ACHN (cell line): ENCODE measurements around the gene DGCR6.
"Not testable (repeated sequence)": the region's sequence is repeated elsewhere in the genome, so short reads cannot be mapped to it uniquely, and the experiment has no call there.

Experiments used
- DNase-seq: peaks from one replicate; pipeline ENCODE4 v3.0.0-alpha.2; 2015
- in situ Hi-C: cut with HindIII; loops from 2 replicates; pipeline ENCODE4 v1.10.0; 2017; ENCODE audit warnings: low sequenced_read_pairs, low pct_ligation_motif_present, low pct_unique_long_range_greater_than_20kb

The DGCR6 gene

GRCh38 chr22:18905540-18906409 lies at the start of gene DGCR6:
DGCR6 (plus strand) TSS chr22:18906320; CDS start chr22:18906375, 55 bp downstream.
- no peak for DNase-seq
- in situ Hi-C loops, result no loop called here

DNA sequence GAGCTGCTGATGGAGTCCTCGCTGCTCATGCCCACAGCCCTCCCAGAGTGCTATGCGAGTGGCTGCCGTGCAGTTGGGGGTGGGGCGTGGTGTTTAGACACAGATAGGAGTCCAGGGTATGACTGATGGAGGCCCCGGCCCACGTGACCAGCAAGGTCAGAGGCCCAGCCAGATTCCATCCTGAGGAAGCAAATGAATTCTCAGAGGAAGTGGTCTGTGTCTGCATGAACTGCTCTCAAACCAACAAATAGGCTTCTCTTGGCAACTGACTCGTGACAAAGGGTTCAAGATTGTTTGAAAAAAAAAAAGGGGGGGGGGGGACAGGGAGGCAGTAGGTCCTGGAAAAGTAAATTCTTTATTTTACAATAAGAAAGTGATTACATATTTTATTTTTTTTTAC lies 46.8 kb upstream of the DGCR6 start:
- DNase-seq, in situ Hi-C loops: not testable (repeated sequence)

GRCh38 chr22:18881260-18881659 lies 24.9 kb upstream of the DGCR6 start:
- DNase-seq, in situ Hi-C loops: not testable (repeated sequence)

DNA sequence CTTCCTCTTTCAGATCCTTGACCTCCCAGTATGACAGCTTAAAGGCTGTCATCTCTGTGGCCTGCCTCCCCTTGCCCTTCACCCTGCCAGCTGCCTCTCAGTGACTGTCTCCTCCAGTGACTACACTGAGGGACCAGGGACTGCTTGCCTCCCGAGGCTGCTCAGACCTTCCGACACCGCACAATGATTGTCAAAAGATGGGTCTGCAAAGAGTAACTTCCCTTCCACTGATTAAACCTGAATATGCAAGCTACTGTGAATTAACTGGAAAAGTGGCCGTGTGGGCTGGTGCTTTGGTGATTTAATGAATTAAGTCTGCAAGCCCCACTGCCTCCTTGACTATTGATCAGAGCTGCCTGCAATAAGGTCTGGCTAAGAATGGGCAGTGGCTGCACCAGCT lies 21.7 kb upstream of the DGCR6 start:
- DNase-seq, in situ Hi-C loops: not testable (repeated sequence)

DNA sequence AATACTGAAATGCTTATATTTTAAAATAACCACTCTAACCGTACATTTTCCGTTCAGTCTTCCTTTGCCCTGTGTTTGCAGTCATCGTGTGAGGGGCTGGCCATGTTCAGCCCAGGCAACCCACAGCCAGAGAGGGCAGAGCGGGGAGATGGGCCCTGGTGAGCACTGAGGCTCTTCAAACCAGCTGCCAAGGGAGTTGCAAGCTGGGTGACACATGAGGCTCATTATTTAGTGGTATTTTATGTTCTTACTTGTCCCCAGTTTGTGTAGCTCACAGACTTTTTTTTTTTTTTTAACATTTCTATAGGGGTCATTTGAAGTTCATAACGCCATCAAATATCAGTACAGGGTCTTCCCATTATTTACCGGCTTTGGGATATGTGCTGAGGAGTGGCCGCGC lies 18.0 kb upstream of the DGCR6 start:
- DNase-seq, result no peak
- in situ Hi-C loops, result no loop called here

GRCh38 chr22:18890510-18891192 lies 15.5 kb upstream of the DGCR6 start:
- DNase-seq, in situ Hi-C loops: not testable (repeated sequence)

DNA sequence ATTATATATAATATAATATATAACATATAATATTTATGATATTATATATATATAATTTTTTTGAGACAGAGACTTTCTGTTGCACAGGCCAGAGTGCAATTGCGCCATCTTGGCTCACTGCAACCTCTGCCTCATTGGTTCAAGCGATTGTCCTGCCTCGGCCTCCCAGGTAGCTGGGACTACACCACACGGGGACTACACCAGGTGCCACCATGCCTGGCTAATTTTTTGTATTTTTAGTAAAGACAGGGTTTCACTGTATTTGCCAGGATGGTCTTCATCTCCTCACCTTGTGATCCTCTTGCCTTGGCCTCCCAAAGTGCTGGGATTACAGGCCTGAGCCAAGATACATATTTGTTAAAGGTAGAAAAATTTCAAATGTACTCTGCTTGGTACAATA lies 12.3 kb upstream of the DGCR6 start:
- in situ Hi-C loops, result not testable (repeated sequence)

DNA sequence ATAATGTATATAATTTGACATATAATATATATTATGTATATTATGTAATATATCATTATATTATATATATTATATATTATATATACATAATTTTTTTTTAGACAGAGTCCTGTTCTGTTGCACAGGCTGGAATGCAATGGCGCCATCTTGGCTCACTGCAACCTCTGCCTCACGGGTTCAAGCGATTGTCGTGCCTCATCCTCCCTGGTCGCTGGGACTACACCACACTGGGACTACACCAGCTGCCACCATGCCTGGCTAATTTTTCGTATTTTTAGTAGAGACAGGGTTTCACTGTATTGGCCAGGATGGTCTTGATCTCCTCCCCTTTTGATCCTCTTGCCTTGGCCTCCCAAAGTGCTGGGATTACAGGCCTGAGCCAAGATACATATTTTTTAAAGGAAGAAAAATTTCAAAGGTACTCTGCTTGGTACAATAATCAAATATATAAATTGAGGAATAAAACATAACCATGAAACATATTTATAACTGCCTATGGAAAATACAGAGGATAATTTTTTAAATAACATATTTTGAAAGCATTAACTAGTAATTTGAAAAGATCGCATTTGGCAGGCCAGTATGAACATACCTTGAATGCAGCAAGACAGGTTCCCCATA lies 10.0 kb upstream of the DGCR6 start:
- in situ Hi-C loops, DNase-seq: not testable (repeated sequence)

More for the DNA sequence above, 12.3 kb upstream of the DGCR6 start:
- DNase-seq, result not testable (repeated sequence)

DNA sequence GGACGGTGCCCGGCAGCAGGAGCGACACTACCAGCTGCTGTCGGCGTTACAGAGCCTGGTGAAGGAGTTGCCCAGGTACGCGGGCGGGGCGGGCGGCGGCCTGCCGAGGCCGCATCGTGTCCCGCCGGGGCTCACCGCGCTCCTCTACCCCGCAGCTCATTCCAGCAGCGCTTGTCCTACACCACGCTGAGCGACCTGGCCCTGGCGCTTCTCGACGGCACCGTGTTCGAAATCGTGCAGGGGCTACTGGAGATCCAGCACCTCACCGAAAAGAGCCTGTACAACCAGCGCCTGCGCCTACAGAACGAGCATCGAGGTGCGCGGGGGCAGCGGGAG lies 258 bp downstream of the DGCR6 start:
- in situ Hi-C loops, DNase-seq: not testable (repeated sequence)

DNA sequence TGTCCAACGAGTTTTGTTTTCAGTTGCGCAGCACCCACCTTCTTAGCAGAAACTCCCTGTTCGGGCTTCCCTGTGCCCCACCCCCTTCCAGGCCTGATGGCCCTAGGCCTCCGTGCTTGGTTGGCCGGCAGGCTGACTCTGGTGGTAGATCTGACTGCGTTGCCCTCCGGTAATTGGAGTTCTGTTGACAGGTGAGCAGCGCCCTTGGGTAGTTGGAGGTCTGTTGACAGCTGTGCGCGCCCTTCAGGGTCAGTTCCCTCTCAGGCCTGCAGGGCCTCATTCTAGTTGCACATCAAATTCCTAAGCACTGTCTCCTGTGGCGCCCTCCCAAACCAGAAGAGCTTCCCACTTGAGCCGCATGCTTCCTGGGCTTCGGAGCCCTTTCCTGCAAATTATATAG lies 776 bp downstream of the DGCR6 start:
- no peak for DNase-seq
- in situ Hi-C loops, result no loop called here

- in situ Hi-C loops, result no loop called here
- no peak for DNase-seq
Observed at GRCh38 chr22:18909556-18909955, 3.4 kb downstream of the DGCR6 start.

DNA sequence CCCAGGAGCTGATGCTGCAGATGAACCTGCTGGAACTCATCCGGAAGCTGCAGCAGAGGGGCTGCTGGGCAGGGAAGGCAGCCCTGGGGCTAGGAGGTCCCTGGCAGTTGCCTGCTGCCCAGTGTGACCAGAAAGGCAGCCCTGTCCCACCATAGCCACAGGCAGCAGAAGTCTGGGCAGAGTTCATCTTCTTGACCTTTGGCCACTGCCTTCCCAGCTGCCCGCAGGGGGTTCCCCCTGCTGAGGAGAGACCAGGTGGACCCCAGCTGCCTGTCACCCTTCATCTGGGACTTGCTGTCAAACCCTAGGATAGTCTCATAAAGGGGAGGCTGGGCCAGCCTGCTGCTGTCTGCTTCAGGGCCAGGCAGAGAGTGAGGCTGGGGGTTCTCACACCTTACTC lies 5.4 kb downstream of the DGCR6 start:
- in situ Hi-C loops, DNase-seq: not testable (repeated sequence)

- in situ Hi-C loops, result not testable (repeated sequence)
Observed at GRCh38 chr22:18912264-18912946, 6.3 kb downstream of the DGCR6 start.

DNA sequence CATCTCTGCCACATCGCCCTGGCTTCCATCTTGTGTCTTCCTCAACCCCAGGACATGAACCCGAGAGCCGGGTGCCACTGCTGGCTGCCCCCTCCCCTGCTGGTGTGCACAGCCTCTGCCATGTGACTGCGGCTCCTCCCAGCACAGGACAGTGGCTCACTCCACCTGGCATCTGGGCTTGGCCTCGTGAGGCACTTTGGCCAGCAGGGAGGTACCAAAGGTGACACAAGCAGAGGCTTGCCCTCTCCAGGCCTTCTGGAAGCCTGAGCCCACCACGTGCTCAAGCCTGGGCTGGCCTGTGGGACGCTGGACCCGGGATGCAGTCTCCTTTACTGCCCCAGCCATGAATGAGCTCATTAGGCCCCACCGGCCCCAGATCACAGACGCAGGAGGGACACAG lies 8.4 kb downstream of the DGCR6 start:
- in situ Hi-C loops, DNase-seq: not testable (repeated sequence)

More at GRCh38 chr22:18912264-18912946, 6.3 kb downstream of the DGCR6 start:
- not testable (repeated sequence) for DNase-seq

DNA sequence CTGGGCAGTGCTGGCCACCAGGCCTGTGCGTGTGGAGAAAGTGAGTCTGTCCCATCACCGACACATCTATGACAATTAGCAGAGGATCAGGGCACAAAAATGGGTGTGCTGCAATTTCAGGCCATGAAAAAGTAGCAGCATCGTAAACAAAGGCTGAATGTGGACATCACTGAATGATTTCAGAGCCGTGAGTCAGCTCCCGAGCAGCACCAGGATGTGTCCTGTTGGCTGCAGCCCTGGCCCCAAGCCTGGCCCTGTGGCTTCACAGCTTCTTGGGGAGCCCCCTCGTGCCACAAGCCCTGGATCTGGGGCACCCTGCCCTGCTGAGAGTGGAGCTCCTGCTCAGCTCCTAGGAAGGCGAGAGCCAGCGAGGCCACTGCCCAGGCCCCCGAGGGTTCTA lies 9.4 kb downstream of the DGCR6 start:
- in situ Hi-C loops, DNase-seq: not testable (repeated sequence)

- DNase-seq, in situ Hi-C loops: not testable (repeated sequence)
Observed at GRCh38 chr22:18917818-18918217, 11.7 kb downstream of the DGCR6 start.

GRCh38 chr22:18920257-18920902 lies 14.3 kb downstream of the DGCR6 start:
- in situ Hi-C loops, result not testable (repeated sequence)

GRCh38 chr22:18925368-18926064 lies 19.4 kb downstream of the DGCR6 start:
- in situ Hi-C loops, result no loop called here

More at GRCh38 chr22:18920257-18920902, 14.3 kb downstream of the DGCR6 start:
- DNase-seq, result not testable (repeated sequence)

More at GRCh38 chr22:18925368-18926064, 19.4 kb downstream of the DGCR6 start:
- DNase-seq, result no peak
